IMR-90 (cell line): Measurements from ENCODE around the gene SYCP3. TPM values are rescaled to one million over a fixed set of nuclear protein-coding genes. Genes with fewer than 3 reads are reported as not detected.
A peak's percentile ranks its signal among the peaks of the same experiment; 100 is the strongest.

Experiments
- ATAC-seq: fragments of 200-7000 bp; cut with Tn5 transposase; 2 replicates; pipeline ENCODE4 v1.9.1; 2020; ENCODE audit warnings: low read depth, mild to moderate bottlenecking, moderate library complexity
- BruUV-seq: library from RNA; stranded (reverse); fragments of 400-500 nt; replicated peaks from 2 replicates; lab custom pipeline; 2021; lab: Mats Ljungman, UMichigan
- CTCF ChIA-PET: fragments of 300-600 bp; formaldehyde crosslinking; extraction: SDS; loops from one replicate; lab custom pipeline; 2021; ENCODE audit warnings: antibody characterized with exemption; lab: Yijun Ruan, JAX
- POLR2A ChIA-PET: fragments of 300-600 bp; sonication (Branson Sonifier 250); formaldehyde crosslinking; loops from one replicate; lab custom pipeline; 2022; ENCODE audit warnings: antibody characterized with exemption; ENCODE audit not compliant: unreplicated experiment; lab: Charles Lee
- DNase-seq: peaks from one replicate; pipeline ENCODE4 v3.0.0; 2013
- H2AFZ ChIP-seq: replicated peaks from 2 replicates; pipeline ENCODE3; 2013; ENCODE audit warnings: low read length, mild to moderate bottlenecking; ENCODE audit not compliant: poor library complexity
- H2AK5ac ChIP-seq: 2 replicates; pipeline ENCODE4 v1.6.1; 2013; ENCODE audit warnings: low read depth, low read length, inconsistent platforms
- H2AK9ac ChIP-seq: replicated peaks from 2 replicates; pipeline ENCODE3; 2013; ENCODE audit warnings: mild to moderate bottlenecking, low read depth, low read length, moderate library complexity; ENCODE audit not compliant: poor library complexity
- H2BK120ac ChIP-seq: 2 replicates; pipeline ENCODE4 v1.6.1; 2013; ENCODE audit warnings: low read depth, low read length, inconsistent platforms
- H2BK15ac ChIP-seq: 3 replicates; pipeline ENCODE4 v1.6.1; 2013; ENCODE audit warnings: low read depth, low read length, inconsistent platforms
- H2BK20ac ChIP-seq: 2 replicates; pipeline ENCODE4 v1.6.1; 2013; ENCODE audit warnings: low read depth, mild to moderate bottlenecking, inconsistent platforms, low read length, moderate library complexity
- H2BK5ac ChIP-seq: 2 replicates; pipeline ENCODE4 v1.6.1; 2013; ENCODE audit warnings: mild to moderate bottlenecking, low read depth, low read length, inconsistent platforms; ENCODE audit not compliant: poor library complexity, severe bottlenecking
- H3K14ac ChIP-seq: replicated peaks from 2 replicates; pipeline ENCODE4 v1.6.1; 2013; ENCODE audit warnings: low read depth, low read length, inconsistent platforms
- H3K18ac ChIP-seq: 2 replicates; pipeline ENCODE4 v1.6.1; 2013; ENCODE audit warnings: low read depth, low read length, control low read depth
- H3K23ac ChIP-seq: 2 replicates; pipeline ENCODE4 v1.6.1; 2013; ENCODE audit warnings: low read depth, low read length, inconsistent platforms
- H3K27ac ChIP-seq: 2 replicates; pipeline ENCODE4 v1.5.1; 2013; ENCODE audit warnings: mild to moderate bottlenecking, control low read depth, low read length; ENCODE audit not compliant: insufficient read depth
- H3K27me3 ChIP-seq: 2 replicates; pipeline ENCODE4 v1.6.1; 2013; ENCODE audit warnings: low read length; ENCODE audit not compliant: control insufficient read depth, insufficient read depth
- H3K36me3 ChIP-seq: 2 replicates; pipeline ENCODE4 v1.6.1; 2013; ENCODE audit warnings: low read length, mixed read lengths; ENCODE audit not compliant: control insufficient read depth, insufficient read depth
- H3K4ac ChIP-seq: 2 replicates; pipeline ENCODE4 v1.6.1; 2013; ENCODE audit warnings: low read depth, low read length, inconsistent platforms
- H3K4me1 ChIP-seq: 2 replicates; pipeline ENCODE4 v1.6.1; 2013; ENCODE audit warnings: low read length, mixed read lengths; ENCODE audit not compliant: control insufficient read depth, insufficient read depth
- H3K4me2 ChIP-seq: 2 replicates; pipeline ENCODE4 v1.6.1; 2013; ENCODE audit warnings: low read depth, mild to moderate bottlenecking, control low read depth, low read length, moderate library complexity
- H3K4me3 ChIP-seq: 2 replicates; pipeline ENCODE4 v1.5.1; 2013; ENCODE audit warnings: low read depth, mild to moderate bottlenecking, control low read depth, low read length, moderate library complexity; ENCODE audit not compliant: insufficient read depth
- H3K56ac ChIP-seq: 2 replicates; pipeline ENCODE4 v1.6.1; 2013; ENCODE audit warnings: low read length, inconsistent platforms; ENCODE audit not compliant: insufficient read depth; ENCODE audit errors: extremely low read depth
- H3K79me1 ChIP-seq, 2 experiments: 2 replicates each; pipeline ENCODE4 v1.6.1; 2013; ENCODE audit warnings: low read length in 2 of 2, inconsistent platforms in 1 of 2, low read depth in 1 of 2
- H3K9ac ChIP-seq: 2 replicates; pipeline ENCODE4 v1.6.1; 2013; ENCODE audit warnings: low read depth, low read length, control low read depth
- H3K9me1 ChIP-seq: 2 replicates; pipeline ENCODE4 v1.6.1; 2013; ENCODE audit warnings: low read length, inconsistent platforms; ENCODE audit not compliant: insufficient read depth
- H3K9me3 ChIP-seq: 2 replicates; pipeline ENCODE4 v1.6.1; 2013; ENCODE audit warnings: low read length; ENCODE audit not compliant: control insufficient read depth, insufficient read depth
- H4K20me1 ChIP-seq: 2 replicates; pipeline ENCODE4 v1.6.1; 2013; ENCODE audit warnings: low read length, inconsistent platforms; ENCODE audit not compliant: insufficient read depth
- H4K5ac ChIP-seq: 2 replicates; pipeline ENCODE4 v1.6.1; 2013; ENCODE audit warnings: mild to moderate bottlenecking, low read depth, low read length, control low read depth
- H4K8ac ChIP-seq, 2 experiments: 2 replicates each; pipeline ENCODE4 v1.6.1; 2013; ENCODE audit warnings: low read depth in 2 of 2, low read length in 2 of 2, control low read depth in 1 of 2, inconsistent platforms in 1 of 2
- H4K91ac ChIP-seq: 2 replicates; pipeline ENCODE4 v1.6.1; 2013; ENCODE audit warnings: low read depth, low read length, inconsistent platforms; ENCODE audit not compliant: insufficient read depth
- CEBPB ChIP-seq: IDR thresholded peaks from 2 replicates; pipeline ENCODE4 v1.6.1; 2012; ENCODE audit warnings: low read depth, low read length, improper control_type of control experiment
- CHD1 ChIP-seq: IDR thresholded peaks from 2 replicates; pipeline ENCODE4 v1.6.1; 2012; ENCODE audit warnings: low read depth, low read length, improper control_type of control experiment
- NFE2L2 ChIP-seq: fragments of 150-350 bp; IDR thresholded peaks from 2 replicates; pipeline ENCODE4 v1.6.1; 2016; ENCODE audit warnings: low read depth, mild to moderate bottlenecking, low read length
- RFX5 ChIP-seq: IDR thresholded peaks from 2 replicates; pipeline ENCODE4 v1.8.0; 2012; ENCODE audit warnings: low read depth, mild to moderate bottlenecking, low read length, moderate library complexity
- WGBS, 2 experiments: methylation state at CpG; one replicate each; pipeline versions ENCODE4 v1.1.5 to v1.1.7; 2013; ENCODE audit warnings: missing lambda C conversion rate in 2 of 2; ENCODE audit not compliant: insufficient read length in 1 of 2; ENCODE audit errors: extremely low coverage in 2 of 2; 5-methylcytosine and 5-hydroxymethylcytosine counted together
- dilution Hi-C: fragments of 300-500 bp; cut with HindIII; formaldehyde crosslinking; loops from one replicate; pipeline ENCODE4 v1.14.3; 2018; ENCODE audit warnings: low sequenced_read_pairs; ENCODE audit not compliant: unreplicated experiment
- in situ Hi-C: fragments of 300-500 bp; cut with MboI; formaldehyde crosslinking; loops from 3 replicates; pipeline ENCODE4 v1.14.3; 2019; ENCODE audit warnings: low sequenced_read_pairs, inconsistent platforms, mixed read lengths
- intact Hi-C: fragments of 100-400 bp; cut with micrococcal nuclease; formaldehyde crosslinking; loops from 2 replicates; pipeline ENCODE4 v1.10.0; 2022
- polyA plus RNA-seq, 3 experiments: library from polyadenylated mRNA; depleted of rRNA; stranded (reverse); fragments of >200 nt; gene quantifications; 2 replicates each; pipeline ENCODE4 v1.2.3, GENCODE V29; 2012; ENCODE audit warnings: low replicate concordance in 1 of 3
- total RNA-seq: library from RNA; depleted of rRNA; stranded (reverse); fragments of >200 nt; gene quantifications from 2 replicates; pipeline ENCODE4 v1.2.3, GENCODE V29; 2012

The SYCP3 gene
- total and polyA plus RNA-seq, 2 of the 4 experiments (the other 2 are of a cell fraction) = 0.07 TPM; not detected in 1

GRCh38 chr12:101764051-101764792 lies 25.0 kb upstream of the SYCP3 start:
- Histone ChIP-seq H3K23ac (no peak overlapping the region), H4K20me1 (no peaks in the 10 kb centered on the region), H4K5ac (no peak overlapping the region), H3K4me1 (no peaks in the 10 kb centered on the region), H2BK120ac (no peak overlapping the region), H3K4ac (no peak overlapping the region), H2BK15ac (no peak overlapping the region), H2AFZ (no peak overlapping the region), H3K4me3 (no peak overlapping the region), H3K27ac (no peak overlapping the region), H3K9me3 (no peaks in the 10 kb centered on the region), H4K91ac (no peak overlapping the region), H2BK20ac (no peak overlapping the region), H3K56ac (no peak overlapping the region), H3K4me2 (no peak overlapping the region), H2BK5ac (no peak overlapping the region), H3K79me1 (no peaks in the 10 kb centered on the region), H3K27me3 (no peaks in the 10 kb centered on the region), H3K14ac (no peak overlapping the region), H3K9me1 (no peaks in the 10 kb centered on the region; the same call in 1 of the 2 replicates), H3K36me3 (peaks cover 11% of the 10 kb centered on the region), H3K9ac (no peak overlapping the region), H2AK5ac (no peak overlapping the region), H2AK9ac (no peak overlapping the region), H4K8ac (no peak overlapping the region), H3K18ac (no peak overlapping the region)
- ATAC-seq (no peak), DNase-seq (peak; percentile 8)
- ChIA-PET POLR2A (no interaction called here), CTCF (no interaction called here)
- no CpG with 5 or more reads among the region's 5 CpGs for WGBS, 2 experiments
- intact Hi-C loops = loop anchor here (5.0 kb wide), 1 partner anchor 272 kb away; no protein-coding TSS in a partner anchor
- TF ChIP-seq NFE2L2 (no peak), RFX5 (no peak), CHD1 (no peak), CEBPB (no peak)
- in situ Hi-C loops = loop anchor here (10.0 kb wide), 1 partner anchor 349 kb away; no protein-coding TSS in a partner anchor
- TSS peak; percentile 98 for BruUV-seq
- dilution Hi-C loops = no loop called here
